ENCODE measurements around the gene BIRC3. TPM values are rescaled to one million over a fixed set of nuclear protein-coding genes. Genes with fewer than 3 reads are reported as not detected.

The BIRC3 gene
- total RNA-seq, 3 donors from 2014 or later: 26.1 to 116 (median 45.4) TPM

DNA sequence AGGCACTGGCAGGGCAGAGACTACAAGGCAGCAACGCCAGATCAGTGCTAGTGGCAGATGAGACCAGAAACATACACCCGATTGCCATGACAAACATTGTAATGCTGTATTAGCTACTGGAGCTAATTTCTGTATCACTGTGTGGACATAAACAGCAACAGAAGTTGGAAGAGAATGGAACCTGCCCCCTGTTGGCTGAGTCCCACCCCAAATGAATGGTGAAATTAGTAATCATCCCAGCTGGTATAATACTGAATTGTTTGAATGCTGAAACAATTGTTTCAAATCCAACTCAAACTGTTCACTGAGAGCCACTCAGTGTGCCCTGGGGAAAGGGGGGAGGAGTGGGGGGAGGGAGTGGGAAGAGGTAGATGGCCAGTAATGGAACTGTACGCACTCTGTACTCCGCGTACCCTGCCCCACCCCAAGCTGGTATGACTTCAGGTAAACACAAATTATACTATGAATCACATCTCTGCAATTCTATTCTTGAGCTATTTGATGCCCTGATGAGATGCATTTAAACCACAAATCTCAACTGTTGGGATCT, 11.2 kb upstream of the BIRC3 start:
- peaks cover 15% of the 10 kb centered on the region for H3K4me1 ChIP-seq (ENCODE audit: low read depth)
- DNase-seq (peak; percentile 68 to 85 (median 70)), ATAC-seq (peak; percentile 98)
- H3K9me3 ChIP-seq: peaks cover 10% of the 10 kb centered on the region
- no peaks in the 10 kb centered on the region for H3K36me3 ChIP-seq (ENCODE audit: low read depth)
- intact Hi-C loops (cut with DNase I, micrococcal nuclease): no loop called here
- TF ChIP-seq, protein P1, sequence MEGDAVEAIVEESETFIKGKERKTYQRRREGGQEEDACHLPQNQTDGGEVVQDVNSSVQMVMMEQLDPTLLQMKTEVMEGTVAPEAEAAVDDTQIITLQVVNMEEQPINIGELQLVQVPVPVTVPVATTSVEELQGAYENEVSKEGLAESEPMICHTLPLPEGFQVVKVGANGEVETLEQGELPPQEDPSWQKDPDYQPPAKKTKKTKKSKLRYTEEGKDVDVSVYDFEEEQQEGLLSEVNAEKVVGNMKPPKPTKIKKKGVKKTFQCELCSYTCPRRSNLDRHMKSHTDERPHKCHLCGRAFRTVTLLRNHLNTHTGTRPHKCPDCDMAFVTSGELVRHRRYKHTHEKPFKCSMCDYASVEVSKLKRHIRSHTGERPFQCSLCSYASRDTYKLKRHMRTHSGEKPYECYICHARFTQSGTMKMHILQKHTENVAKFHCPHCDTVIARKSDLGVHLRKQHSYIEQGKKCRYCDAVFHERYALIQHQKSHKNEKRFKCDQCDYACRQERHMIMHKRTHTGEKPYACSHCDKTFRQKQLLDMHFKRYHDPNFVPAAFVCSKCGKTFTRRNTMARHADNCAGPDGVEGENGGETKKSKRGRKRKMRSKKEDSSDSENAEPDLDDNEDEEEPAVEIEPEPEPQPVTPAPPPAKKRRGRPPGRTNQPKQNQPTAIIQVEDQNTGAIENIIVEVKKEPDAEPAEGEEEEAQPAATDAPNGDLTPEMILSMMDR (IDR thresholded peaks at IDR 0.05): no peak
- H3K4me3 ChIP-seq: no peak overlapping the region

GRCh38 chr11:102306817-102307726, 10.2 kb upstream of the BIRC3 start:
- Histone ChIP-seq H3K36me3 (ENCODE audit: low read depth) (no peaks in the 10 kb centered on the region), H3K4me3 (no peak overlapping the region), H3K4me1 (ENCODE audit: low read depth) (peaks cover 19% of the 10 kb centered on the region), H3K9me3 (peaks cover 6% of the 10 kb centered on the region)
- intact Hi-C loops (cut with DNase I, micrococcal nuclease): no loop called here
- ATAC-seq: peak; percentile 64
- TF ChIP-seq, protein P1 (IDR thresholded peaks at IDR 0.05): no peak
- peak in 1 of 3 donors; percentile 48 for DNase-seq

DNA sequence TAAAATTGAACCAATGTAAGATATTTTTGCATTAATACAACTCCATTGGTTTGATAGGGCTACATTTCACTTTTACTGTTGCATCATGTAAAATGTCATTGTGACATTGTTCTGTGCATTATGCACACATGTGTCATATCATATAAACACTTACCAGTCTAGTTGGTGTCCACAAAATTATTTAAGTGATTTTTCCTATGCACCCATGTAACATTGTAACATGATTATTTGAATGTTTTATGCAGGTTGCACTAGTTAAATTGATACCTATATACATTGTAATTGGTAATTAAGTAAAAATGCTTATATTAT, 9.6 kb upstream of the BIRC3 start:
- TF ChIP-seq, protein P1 (IDR thresholded peaks at IDR 0.05): no peak

DNA sequence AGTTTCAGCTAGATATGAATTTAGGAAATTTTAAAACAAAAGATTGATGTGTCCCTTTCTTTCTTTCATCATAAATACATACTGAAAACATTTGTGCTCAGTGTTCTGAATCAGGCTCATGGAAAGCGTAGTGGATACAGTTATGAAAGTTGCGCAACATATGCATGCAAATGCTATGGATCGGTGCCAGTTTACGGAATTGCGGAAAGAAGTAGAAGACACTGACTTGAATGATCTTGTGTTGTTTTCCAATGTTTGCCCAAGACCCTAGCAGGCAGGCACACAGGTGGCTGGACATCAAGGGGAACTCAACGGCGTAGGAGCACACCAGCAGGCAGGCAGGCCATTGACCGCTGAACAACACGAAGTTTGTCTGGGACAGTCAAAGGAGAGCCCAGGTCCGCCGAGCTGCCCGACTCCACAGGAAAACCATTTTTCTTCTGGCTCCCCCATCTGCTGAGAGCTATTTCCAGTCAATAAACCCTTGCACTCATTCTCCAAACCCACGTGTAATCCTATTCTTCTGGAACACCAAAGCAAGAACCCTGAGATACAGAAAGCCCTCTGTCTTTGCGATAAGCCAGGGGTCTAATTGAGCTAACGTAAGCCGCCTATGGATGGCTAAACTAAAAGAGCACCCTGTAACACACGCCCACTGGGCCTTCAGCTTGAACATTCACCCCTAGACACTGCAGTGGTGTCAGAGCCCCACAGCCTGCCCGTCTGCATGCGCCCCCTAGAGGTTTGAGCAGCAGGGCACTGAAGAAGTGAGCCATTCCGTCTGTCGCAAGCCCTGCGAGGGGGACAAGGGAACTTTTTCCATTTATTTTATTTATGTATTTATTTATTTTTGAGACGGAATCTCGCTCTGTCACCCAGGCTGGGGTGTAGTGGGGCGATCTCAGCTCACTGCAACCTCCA, 7.4 kb upstream of the BIRC3 start:
- ATAC-seq (no peak), DNase-seq (no peak)
- Histone ChIP-seq H3K4me1 (ENCODE audit: low read depth) (peaks cover 23% of the 10 kb centered on the region), H3K36me3 (ENCODE audit: low read depth) (no peaks in the 10 kb centered on the region), H3K9me3 (no peaks in the 10 kb centered on the region), H3K4me3 (no peak overlapping the region)
- TF ChIP-seq, protein P1 (IDR thresholded peaks at IDR 0.05): no peak
- intact Hi-C loops (cut with DNase I, micrococcal nuclease): no loop called here

More for the DNA sequence above, 9.6 kb upstream of the BIRC3 start:
- ATAC-seq: no peak
- DNase-seq: no peak
- no peak overlapping the region for H3K4me3 ChIP-seq
- no peaks in the 10 kb centered on the region for H3K36me3 ChIP-seq (ENCODE audit: low read depth)
- intact Hi-C loops (cut with DNase I, micrococcal nuclease): no loop called here
- H3K9me3 ChIP-seq: peaks cover 3% of the 10 kb centered on the region
- H3K4me1 ChIP-seq (ENCODE audit: low read depth): peaks cover 23% of the 10 kb centered on the region

- Histone ChIP-seq H3K4me3 (no peak overlapping the region), H3K4me1 (ENCODE audit: low read depth) (peaks cover 8% of the 10 kb centered on the region), H3K9me3 (no peaks in the 10 kb centered on the region), H3K36me3 (ENCODE audit: low read depth) (no peaks in the 10 kb centered on the region)
- ATAC-seq (peak; percentile 9), DNase-seq (no peak)
- intact Hi-C loops (cut with DNase I, micrococcal nuclease): no loop called here
- TF ChIP-seq, protein P1 (IDR thresholded peaks at IDR 0.05): no peak
Observed at GRCh38 chr11:102312667-102313066, 4.6 kb upstream of the BIRC3 start.

Data from mucosa of descending colon (tissue), 3 donors.